ENCODE data around the gene ASB16. TPM values are rescaled to one million over a fixed set of nuclear protein-coding genes. Genes with fewer than 3 reads are reported as not detected.
A peak's percentile ranks its signal among the peaks of the same experiment; 100 is the strongest.

Gene ASB16
- total and polyA plus RNA-seq, 12 donors, result 0.64 to 16.4 (median 13.4) TPM

- H3K9me3 ChIP-seq, result no peaks in the 10 kb centered on the region
- no peak overlapping the region for H3K4me3 ChIP-seq
- peak overlapping the region in 1 of 10 donors; percentile 98 for H3K27ac ChIP-seq
- no peak for TF ChIP-seq CTCF (IDR thresholded peaks at IDR 0.05)
- DNase-seq, result no peak
- no peak for ATAC-seq
- H3K36me3 ChIP-seq, result peaks cover 0 to 61% (median 36%) of the 10 kb centered on the region in 9 donors
- H3K4me1 ChIP-seq, result peaks cover 5 to 41% (median 26%) of the 10 kb centered on the region in 9 donors
- H3K27me3 ChIP-seq, result no peaks in the 10 kb centered on the region
- intact Hi-C loops (cut with DNase I), result loop anchor here in 1 of 10 donors (5.0 kb wide), 1 partner anchor 106 kb away; the partner anchor contains the start of gene SLC25A39
- 75 to 87% methylated on average over 5 of the region's 5 CpGs for WGBS, 2 donors
Observed at GRCh38 chr17:44216173-44216572, 45.7 kb downstream of the ASB16 start.

GRCh38 chr17:44216694-44217093, 46.2 kb downstream of the ASB16 start:
- intact Hi-C loops (cut with DNase I), result loop anchor here in 1 of 10 donors (5.0 kb wide), 1 partner anchor 106 kb away; the partner anchor contains the start of gene SLC25A39
- DNase-seq (no peak), ATAC-seq (no peak)
- no peak overlapping the region for H3K4me3 ChIP-seq
- H3K27ac ChIP-seq, result peak overlapping the region in 2 of 10 donors; percentile 98 to 100
- H3K9me3 ChIP-seq, result no peaks in the 10 kb centered on the region
- peaks cover 0 to 55% (median 31%) of the 10 kb centered on the region in 9 donors for H3K36me3 ChIP-seq
- 64 to 69% methylated on average over 5 of the region's 5 CpGs for WGBS, 2 donors
- peaks cover 5 to 39% (median 26%) of the 10 kb centered on the region in 9 donors for H3K4me1 ChIP-seq
- no peak for TF ChIP-seq CTCF (IDR thresholded peaks at IDR 0.05)
- no peaks in the 10 kb centered on the region for H3K27me3 ChIP-seq

GRCh38 chr17:44217738-44218343, 47.3 kb downstream of the ASB16 start:
- intact Hi-C loops (cut with DNase I), result loop anchor here in 3 of 10 donors (2.0 to 5.0 kb wide), 3 partner anchors 31 to 107 kb away; partner anchors contain the start of genes SLC25A39 (in 2 of the 3) and TMUB2 (in 1 of the 3)
- Histone ChIP-seq H3K4me3 (peak overlapping the region; percentile 23 to 98 (median 92)), H3K9me3 (no peaks in the 10 kb centered on the region), H3K36me3 (peaks cover 0 to 46% (median 31%) of the 10 kb centered on the region in 9 donors), H3K27ac (peak overlapping the region in 9 of 10 donors; percentile 98 to 100 (median 100)), H3K4me1 (peaks cover 5 to 43% (median 31%) of the 10 kb centered on the region in 9 donors), H3K27me3 (no peaks in the 10 kb centered on the region)
- DNase-seq (peak in 1 of 2 donors; percentile 27), ATAC-seq (no peak)
- 6 to 8% methylated on average over 10 of the region's 10 CpGs for WGBS, 2 donors
- TF ChIP-seq CTCF (IDR thresholded peaks at IDR 0.05), result no peak

GRCh38 chr17:44218344-44219107, 48.0 kb downstream of the ASB16 start:
- H3K27me3 ChIP-seq, result no peaks in the 10 kb centered on the region
- no peaks in the 10 kb centered on the region for H3K9me3 ChIP-seq
- intact Hi-C loops (cut with DNase I), result loop anchor here in 4 of 10 donors (1.0 to 5.0 kb wide), 4 partner anchors 32 to 109 kb away; partner anchors contain the start of genes SLC25A39 (in 2 of the 4) and TMUB2 (in 1 of the 4)
- DNase-seq (peak; percentile 89 to 92), ATAC-seq (peak; percentile 71 to 84 (median 76))
- H3K27ac ChIP-seq, result peak overlapping the region; percentile 98 to 100 (median 100)
- H3K4me1 ChIP-seq, result peaks cover 7 to 50% (median 38%) of the 10 kb centered on the region in 9 donors
- WGBS, 2 donors, result 0 to 2% methylated on average over 29 to 84 of the region's 89 CpGs
- peak overlapping the region; percentile 64 to 98 (median 92) for H3K4me3 ChIP-seq
- peak; percentile 57 to 86 (median 70) for TF ChIP-seq CTCF (IDR thresholded peaks at IDR 0.05)
- H3K36me3 ChIP-seq, result peaks cover 0 to 39% (median 31%) of the 10 kb centered on the region in 9 donors

Measured in heart right ventricle (tissue), 16 donors.